ENCODE measurements around the gene RXFP3. TPM values are rescaled to one million over a fixed set of nuclear protein-coding genes. Genes with fewer than 3 reads are reported as not detected.

The RXFP3 gene
- total RNA-seq, 4 donors from 2014 or later = not detected

DNA sequence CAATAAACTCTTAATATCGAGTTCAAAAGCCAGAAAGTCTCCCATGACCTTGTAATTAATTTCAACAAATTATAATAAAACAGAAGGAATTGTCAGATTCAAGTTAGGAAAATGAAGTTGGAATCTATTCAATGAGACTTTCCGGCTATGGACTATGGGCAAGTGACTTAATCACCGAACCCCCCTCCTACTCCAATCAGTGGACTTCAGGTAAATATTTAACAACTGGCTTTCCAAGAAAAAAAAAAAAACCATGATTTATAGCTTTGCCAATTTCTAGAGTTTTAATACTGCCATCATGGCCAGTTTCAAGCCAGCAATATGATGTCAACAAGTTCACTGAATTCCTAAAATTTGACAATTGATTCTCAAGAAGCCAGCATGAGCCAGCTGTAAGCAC, 43.8 kb downstream of the RXFP3 start:
- intact Hi-C loops (cut with DNase I) = no loop called here
- Histone ChIP-seq H3K4me1 (no peaks in the 10 kb centered on the region), H3K27me3 (no peaks in the 10 kb centered on the region), H3K27ac (no peak overlapping the region), H3K4me3 (replicated peaks in 1 of 3) (no peak overlapping the region), H3K9me3 (no peaks in the 10 kb centered on the region), H3K36me3 (no peaks in the 10 kb centered on the region)
- DNase-seq = no peak
- 95% methylated on average over 3 of the region's 3 CpGs for WGBS, 2 donors
- TF ChIP-seq POLR2A (IDR thresholded peaks at IDR 0.05) = no peak
- TF ChIP-seq, protein P1, sequence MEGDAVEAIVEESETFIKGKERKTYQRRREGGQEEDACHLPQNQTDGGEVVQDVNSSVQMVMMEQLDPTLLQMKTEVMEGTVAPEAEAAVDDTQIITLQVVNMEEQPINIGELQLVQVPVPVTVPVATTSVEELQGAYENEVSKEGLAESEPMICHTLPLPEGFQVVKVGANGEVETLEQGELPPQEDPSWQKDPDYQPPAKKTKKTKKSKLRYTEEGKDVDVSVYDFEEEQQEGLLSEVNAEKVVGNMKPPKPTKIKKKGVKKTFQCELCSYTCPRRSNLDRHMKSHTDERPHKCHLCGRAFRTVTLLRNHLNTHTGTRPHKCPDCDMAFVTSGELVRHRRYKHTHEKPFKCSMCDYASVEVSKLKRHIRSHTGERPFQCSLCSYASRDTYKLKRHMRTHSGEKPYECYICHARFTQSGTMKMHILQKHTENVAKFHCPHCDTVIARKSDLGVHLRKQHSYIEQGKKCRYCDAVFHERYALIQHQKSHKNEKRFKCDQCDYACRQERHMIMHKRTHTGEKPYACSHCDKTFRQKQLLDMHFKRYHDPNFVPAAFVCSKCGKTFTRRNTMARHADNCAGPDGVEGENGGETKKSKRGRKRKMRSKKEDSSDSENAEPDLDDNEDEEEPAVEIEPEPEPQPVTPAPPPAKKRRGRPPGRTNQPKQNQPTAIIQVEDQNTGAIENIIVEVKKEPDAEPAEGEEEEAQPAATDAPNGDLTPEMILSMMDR (IDR thresholded peaks at IDR 0.05) = no peak

DNA sequence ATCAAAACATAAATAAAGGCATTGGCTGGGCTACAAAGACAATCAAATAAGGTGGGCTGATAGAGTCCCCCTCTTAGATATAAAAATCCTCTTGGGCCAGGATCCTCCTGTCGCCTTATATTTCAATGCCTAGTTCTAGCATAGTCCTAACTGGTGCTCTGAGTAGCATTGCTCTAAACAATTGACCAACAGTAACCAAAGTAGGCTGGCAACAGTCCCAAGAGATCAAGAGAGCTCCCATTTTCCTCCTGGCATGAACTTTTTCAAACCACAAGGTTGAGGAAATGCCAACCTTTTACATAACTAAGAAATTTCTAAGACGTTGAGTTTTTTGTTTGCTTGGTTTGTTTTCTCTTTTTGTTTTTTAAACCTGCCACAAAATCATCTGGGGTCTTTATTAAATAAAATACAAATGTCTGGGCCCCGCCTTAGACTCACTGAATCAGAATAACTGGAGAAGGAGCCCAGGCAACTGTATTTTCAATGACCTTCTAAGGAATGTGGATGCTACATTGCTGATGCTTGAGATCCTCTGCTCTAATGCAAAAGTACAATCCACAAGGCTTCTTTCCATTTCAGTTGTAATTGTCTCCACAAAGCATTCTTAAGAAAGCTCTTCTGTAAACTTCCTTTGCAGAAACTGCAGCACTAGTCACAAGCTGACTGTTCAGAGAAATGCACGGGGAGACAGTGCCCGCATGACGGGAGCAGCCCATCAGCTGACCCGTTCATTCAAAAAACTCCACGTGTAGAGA, 45.4 kb downstream of the RXFP3 start:
- no peak for TF ChIP-seq POLR2A (IDR thresholded peaks at IDR 0.05)
- TF ChIP-seq, protein P1 (IDR thresholded peaks at IDR 0.05) = no peak
- peak; percentile 9 to 24 for DNase-seq
- peaks cover 0 to under 1% of the 10 kb centered on the region in 2 donors for H3K36me3 ChIP-seq
- WGBS, 2 donors = 40 to 44% methylated on average over 8 of the region's 8 CpGs
- no peaks in the 10 kb centered on the region for H3K9me3 ChIP-seq
- H3K4me3 ChIP-seq (replicated peaks in 1 of 3) = no peak overlapping the region
- intact Hi-C loops (cut with DNase I) = no loop called here
- no peak overlapping the region for H3K27ac ChIP-seq
- H3K4me1 ChIP-seq = no peaks in the 10 kb centered on the region
- H3K27me3 ChIP-seq = no peaks in the 10 kb centered on the region

- Histone ChIP-seq H3K36me3 (peaks cover 6 to 19% of the 10 kb centered on the region in 2 donors), H3K4me3 (replicated peaks in 1 of 3) (no peak overlapping the region), H3K27me3 (no peaks in the 10 kb centered on the region), H3K27ac (no peak overlapping the region), H3K9me3 (no peaks in the 10 kb centered on the region), H3K4me1 (no peaks in the 10 kb centered on the region)
- TF ChIP-seq, protein P1 (IDR thresholded peaks at IDR 0.05) = no peak
- TF ChIP-seq POLR2A (IDR thresholded peaks at IDR 0.05) = no peak
- intact Hi-C loops (cut with DNase I) = no loop called here
- 95 to 98% methylated on average over 5 to 8 of the region's 15 CpGs for WGBS, 2 donors
- DNase-seq = no peak
Measured at GRCh38 chr5:33984178-33984577, 48.0 kb downstream of the RXFP3 start.

DNA sequence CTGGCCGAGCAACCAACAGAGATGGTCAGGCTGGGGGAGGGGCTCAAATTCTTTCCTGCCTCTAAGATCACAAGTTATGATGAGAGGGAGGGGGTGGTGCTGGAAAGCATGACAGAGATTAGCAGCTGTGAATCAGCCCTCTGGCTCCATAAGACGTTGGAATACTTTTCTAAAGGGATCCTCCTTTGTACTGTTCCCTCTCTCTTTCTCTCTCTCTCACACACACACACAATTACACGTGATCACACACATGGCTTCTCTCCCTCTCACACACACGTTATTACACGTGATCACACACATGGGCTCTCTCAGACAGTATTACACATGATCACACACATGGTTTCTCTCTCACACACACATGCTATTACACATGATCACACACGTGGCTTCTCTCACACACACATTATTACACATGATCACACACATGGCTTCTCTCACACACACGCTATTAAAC, 48.5 kb downstream of the RXFP3 start, which contains the start of gene SLC45A2:
Gene SLC45A2, minus strand, starts transcription at position 23 of the 454 bp plus-strand sequence. CDS start 110 bp downstream, outside the sequence.
- TF ChIP-seq, protein P1 (IDR thresholded peaks at IDR 0.05) = no peak
- TF ChIP-seq POLR2A (IDR thresholded peaks at IDR 0.05) = no peak
- 69 to 73% methylated on average over 7 of the region's 7 CpGs for WGBS, 2 donors
- peaks cover 8 to 21% of the 10 kb centered on the region in 2 donors for H3K36me3 ChIP-seq
- H3K9me3 ChIP-seq = no peaks in the 10 kb centered on the region
- H3K4me1 ChIP-seq = no peaks in the 10 kb centered on the region
- no peak within 1 kb of the TSS for H3K4me3 ChIP-seq (replicated peaks in 1 of 3)
- H3K27me3 ChIP-seq = no peaks in the 10 kb centered on the region
- intact Hi-C loops (cut with DNase I) = no loop called here
- DNase-seq = no peak
- no peak within 1 kb of the TSS for H3K27ac ChIP-seq

DNA sequence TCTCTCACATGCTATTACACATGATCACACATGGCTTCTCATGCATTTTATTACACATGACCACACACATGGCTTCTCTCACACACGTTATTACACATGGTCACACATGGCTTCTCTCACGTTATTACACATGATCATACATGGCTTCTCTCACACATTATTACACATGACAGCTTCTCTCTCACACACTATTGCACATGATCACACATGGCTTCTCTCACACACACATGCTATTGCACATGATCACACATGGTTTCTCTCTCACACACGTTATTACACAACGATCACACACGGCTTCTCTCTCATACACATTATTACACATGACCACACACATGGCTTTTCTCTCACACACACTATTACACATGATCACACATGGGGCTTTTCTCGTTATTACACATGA, 49.3 kb downstream of the RXFP3 start:
- no peaks in the 10 kb centered on the region for H3K4me1 ChIP-seq
- H3K27ac ChIP-seq = no peak overlapping the region
- H3K36me3 ChIP-seq = peaks cover 8 to 21% of the 10 kb centered on the region in 2 donors
- H3K4me3 ChIP-seq (replicated peaks in 1 of 3) = no peak overlapping the region
- 97% methylated on average over 6 of the region's 6 CpGs for WGBS, 2 donors
- H3K9me3 ChIP-seq = no peaks in the 10 kb centered on the region
- TF ChIP-seq, protein P1 (IDR thresholded peaks at IDR 0.05) = no peak
- TF ChIP-seq POLR2A (IDR thresholded peaks at IDR 0.05) = no peak
- no peaks in the 10 kb centered on the region for H3K27me3 ChIP-seq
- intact Hi-C loops (cut with DNase I) = no loop called here
- no peak for DNase-seq

All from thyroid gland (tissue), 4 donors.